HG02678 (cell line): ENCODE data around the gene CTTN.
"Not testable (repeated sequence)": the region's sequence is repeated elsewhere in the genome, so short reads cannot be mapped to it uniquely, and the experiment has no call there.

Source experiments
- ATAC-seq: cut with Tn5 transposase; IDR thresholded peaks from one replicate; pipeline ENCODE4 v1.9.1; 2021; ENCODE audit warnings: mild to moderate bottlenecking, moderate library complexity; ENCODE audit not compliant: unreplicated experiment

Gene CTTN

GRCh38 chr11:70445091-70445490, 46.8 kb downstream of the CTTN start:
- no peak for ATAC-seq

- no peak for ATAC-seq
These were observed 47.3 kb downstream of the CTTN start for GRCh38 chr11:70445605-70446004.

GRCh38 chr11:70448983-70449567, 50.7 kb downstream of the CTTN start:
- ATAC-seq, result no peak

GRCh38 chr11:70454197-70454767, 56.0 kb downstream of the CTTN start:
- no peak for ATAC-seq

- ATAC-seq, result not testable (repeated sequence)
These were observed 56.5 kb downstream of the CTTN start for GRCh38 chr11:70454811-70455210.

- no peak for ATAC-seq
These were observed 57.0 kb downstream of the CTTN start for GRCh38 chr11:70455354-70455753.

- no peak for ATAC-seq
These were observed 58.7 kb downstream of the CTTN start for GRCh38 chr11:70456921-70457532.

- ATAC-seq, result no peak
These were observed 60.4 kb downstream of the CTTN start for GRCh38 chr11:70458736-70459135.

GRCh38 chr11:70460111-70460510, 61.8 kb downstream of the CTTN start:
- no peak for ATAC-seq

- ATAC-seq, result no peak
These were observed 62.6 kb downstream of the CTTN start for GRCh38 chr11:70460964-70461363.

- no peak for ATAC-seq
These were observed 64.6 kb downstream of the CTTN start for GRCh38 chr11:70462818-70463477.

- no peak for ATAC-seq
These were observed 65.3 kb downstream of the CTTN start for GRCh38 chr11:70463478-70464255.

- ATAC-seq, result no peak
These were observed 66.4 kb downstream of the CTTN start for GRCh38 chr11:70464509-70465361.

- no peak for ATAC-seq
These were observed 67.8 kb downstream of the CTTN start for GRCh38 chr11:70466154-70466553.

- no peak for ATAC-seq
These were observed 68.3 kb downstream of the CTTN start for GRCh38 chr11:70466596-70466995.

GRCh38 chr11:70467201-70468085, 69.1 kb downstream of the CTTN start:
- ATAC-seq, result no peak

GRCh38 chr11:70468256-70469195, 70.2 kb downstream of the CTTN start:
- ATAC-seq, result no peak

- ATAC-seq, result peak; percentile 73
These were observed 71.8 kb downstream of the CTTN start for GRCh38 chr11:70470127-70470526.
